Thyroid gland (tissue), 4 donors: Measurements from ENCODE around the gene LAX1. TPM values are rescaled to one million over a fixed set of nuclear protein-coding genes. Genes with fewer than 3 reads are reported as not detected.
"Not testable (repeated sequence)": the region's sequence is repeated elsewhere in the genome, so short reads cannot be mapped to it uniquely, and the experiment has no call there.

Experiments used
- DNase-seq, 2 donors: peaks; one replicate each; pipeline ENCODE4 v3.0.0-alpha.2; 2019
- H3K27ac ChIP-seq, 3 donors: fragments of 200-600 bp; sonication (generic); 1 replicate in 2 of 3; 2 replicates in 1 of 3; pipeline ENCODE4 v1.5.1; 2016 to 2019; ENCODE audit warnings: mild to moderate bottlenecking in 1 of 3, moderate library complexity in 1 of 3
- H3K27me3 ChIP-seq: fragments of 200-600 bp; sonication (generic); one replicate; pipeline ENCODE4 v1.5.1; 2019
- H3K36me3 ChIP-seq, 2 donors: fragments of 200-600 bp; sonication (generic); one replicate each; pipeline ENCODE4 v1.5.1; 2016 to 2019
- H3K4me1 ChIP-seq, 2 donors: fragments of 200-600 bp; sonication (generic); one replicate each; pipeline ENCODE4 v1.5.1; 2017 to 2019
- H3K4me3 ChIP-seq, 3 donors: fragments of 200-600 bp; sonication (generic); replicated peaks in 1 of 3; 1 replicate in 2 of 3; 2 replicates in 1 of 3; pipeline ENCODE4 v1.5.1; 2016; ENCODE audit warnings: mild to moderate bottlenecking in 1 of 3
- H3K9me3 ChIP-seq: fragments of 200-600 bp; sonication (generic); one replicate; pipeline ENCODE4 v1.5.1; 2017
- CTCF ChIP-seq, 6 experiments: fragments of 200-600 bp in 3 of 6; fragments of 450-650 bp in 3 of 6; sonication (generic) in 3 of 6; IDR thresholded peaks; one replicate each; pipeline ENCODE4 v1.5.1; 2016 to 2019; ENCODE audit warnings: antibody characterized with exemption in 6 of 6, mild to moderate bottlenecking in 2 of 6, inconsistent platforms in 1 of 6, moderate library complexity in 1 of 6
- POLR2A ChIP-seq, 2 donors: fragments of 450-650 bp; IDR thresholded peaks; one replicate each; pipeline ENCODE4 v1.6.1; 2017; ENCODE audit warnings: antibody characterized with exemption in 2 of 2, mild to moderate bottlenecking in 2 of 2, moderate library complexity in 1 of 2
- WGBS, 2 donors: methylation state at CpG; one replicate each; pipeline ENCODE4 v1.1.5; 2017; 5-methylcytosine and 5-hydroxymethylcytosine counted together
- intact Hi-C: fragments of 100-400 bp; cut with DNase I; formaldehyde crosslinking; loops from one replicate; pipeline ENCODE4 v1.15.1; 2023
- total RNA-seq, 4 donors: library from RNA; depleted of rRNA; stranded (reverse); fragments of >200 nt; gene quantifications; one replicate each; pipeline ENCODE4 v1.2.3, GENCODE V29; 2016

Gene LAX1
- total RNA-seq, 4 donors from 2014 or later = 0.22 to 0.67 (median 0.40) TPM; not detected in 1

- Histone ChIP-seq H3K9me3 (no peaks in the 10 kb centered on the region), H3K4me3 (no peak overlapping the region), H3K27ac (peak overlapping the region in 1 of 3 donors; percentile 24), H3K4me1 (peaks cover 9 to 10% of the 10 kb centered on the region in 2 donors), H3K36me3 (no peaks in the 10 kb centered on the region), H3K27me3 (no peaks in the 10 kb centered on the region)
- WGBS, 2 donors = 89% methylated on average over 2 of the region's 2 CpGs
- TF ChIP-seq CTCF (IDR thresholded peaks at IDR 0.05) (no peak), POLR2A (IDR thresholded peaks at IDR 0.05) (no peak)
- intact Hi-C loops = loop anchor here (10.0 kb wide), 1 partner anchor 352 kb away; no protein-coding TSS in a partner anchor
- DNase-seq = no peak
Measured at GRCh38 chr1:203792486-203792885, 27.5 kb downstream of the LAX1 start.

GRCh38 chr1:203793561-203793960, 28.6 kb downstream of the LAX1 start:
- not testable (repeated sequence) for H3K27me3 ChIP-seq, H3K27ac ChIP-seq, H3K36me3 ChIP-seq, H3K4me3 ChIP-seq, H3K9me3 ChIP-seq, DNase-seq
- 97 to 99% methylated on average over 7 of the region's 7 CpGs for WGBS, 2 donors
- peaks cover 16 to 20% of the 10 kb centered on the region in 2 donors for H3K4me1 ChIP-seq
- intact Hi-C loops = loop anchor here (10.0 kb wide), 1 partner anchor 351 kb away; no protein-coding TSS in a partner anchor

GRCh38 chr1:203794764-203795440, 29.9 kb downstream of the LAX1 start:
- WGBS, 2 donors = 73 to 76% methylated on average over 19 of the region's 19 CpGs
- Histone ChIP-seq H3K4me3 (no peak overlapping the region), H3K36me3 (no peaks in the 10 kb centered on the region), H3K9me3 (no peaks in the 10 kb centered on the region), H3K4me1 (peaks cover 22 to 33% of the 10 kb centered on the region in 2 donors), H3K27me3 (no peaks in the 10 kb centered on the region), H3K27ac (peak overlapping the region; percentile 88 to 94 (median 94))
- intact Hi-C loops = loop anchor here (10.0 kb wide), 1 partner anchor 350 kb away; no protein-coding TSS in a partner anchor
- DNase-seq = no peak
- TF ChIP-seq POLR2A (IDR thresholded peaks at IDR 0.05) (no peak), CTCF (IDR thresholded peaks at IDR 0.05) (no peak)

- Histone ChIP-seq H3K9me3 (no peaks in the 10 kb centered on the region), H3K4me1 (peaks cover 29 to 41% of the 10 kb centered on the region in 2 donors), H3K36me3 (no peaks in the 10 kb centered on the region), H3K4me3 (peak within 1 kb of the TSS; percentile 45 to 66 (median 62)), H3K27ac (peak within 1 kb of the TSS; percentile 88 to 94 (median 94)), H3K27me3 (no peaks in the 10 kb centered on the region)
- WGBS, 2 donors = 1% methylated on average over 43 to 45 of the region's 59 CpGs
- TF ChIP-seq CTCF (IDR thresholded peaks at IDR 0.05) (no peak), POLR2A (IDR thresholded peaks at IDR 0.05) (peak in 1 of 2 donors; percentile 77)
- DNase-seq = peak; percentile 100
- intact Hi-C loops = loop anchor here (10.0 kb wide), 1 partner anchor 349 kb away; no protein-coding TSS in a partner anchor
Measured at GRCh38 chr1:203795441-203796235, 30.7 kb downstream of the LAX1 start, which contains the start of the genes ZBED6 and ZC3H11A. ZBED6 (plus strand) TSS chr1:203795623; CDS start chr1:203797523, 1,900 bp downstream. ZC3H11A (plus strand) TSS chr1:203795623; CDS start chr1:203817071, 21,448 bp downstream.

DNA sequence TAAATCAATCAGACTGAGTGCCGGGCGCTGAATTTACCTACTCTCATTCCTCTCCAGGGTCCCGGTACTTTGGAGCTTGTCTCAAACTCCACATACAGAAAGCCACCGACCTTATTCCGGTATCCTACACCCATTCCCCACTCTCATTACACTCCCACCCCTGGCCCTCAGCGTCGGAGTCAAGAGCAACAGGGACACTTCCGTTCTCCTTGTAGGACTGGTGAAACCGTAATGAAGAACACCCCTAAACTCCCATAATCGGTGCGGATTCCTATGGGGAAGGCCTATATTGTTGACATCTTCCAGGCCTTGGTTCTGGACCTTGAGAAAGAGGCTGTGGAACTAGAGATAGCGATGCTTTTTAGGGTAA, 31.2 kb downstream of the LAX1 start:
- Histone ChIP-seq H3K27ac (peak overlapping the region; percentile 88 to 94 (median 94)), H3K4me3 (peak overlapping the region; percentile 45 to 66 (median 62)), H3K9me3 (no peaks in the 10 kb centered on the region), H3K36me3 (no peaks in the 10 kb centered on the region), H3K27me3 (no peaks in the 10 kb centered on the region), H3K4me1 (peaks cover 31 to 43% of the 10 kb centered on the region in 2 donors)
- peak in 1 of 2 donors; percentile 21 for DNase-seq
- WGBS, 2 donors = 1 to 2% methylated on average over 12 of the region's 12 CpGs
- no peak for TF ChIP-seq POLR2A (IDR thresholded peaks at IDR 0.05)
- TF ChIP-seq CTCF (IDR thresholded peaks at IDR 0.05) = no peak
- intact Hi-C loops = loop anchor here (10.0 kb wide), 1 partner anchor 349 kb away; no protein-coding TSS in a partner anchor
